PFSK-1 (cell line): ENCODE results near the gene STX18.

ENCODE experiments used
- POLR2AphosphoS5 ChIP-seq: IDR thresholded peaks from 2 replicates; pipeline ENCODE4 v1.6.1; 2012; ENCODE audit warnings: low read depth, mild to moderate bottlenecking, control low read depth, low read length, moderate library complexity
- REST ChIP-seq, 2 experiments: IDR thresholded peaks; 2 replicates each; pipeline versions ENCODE4 v1.6.1 to v1.8.0; 2011 to 2012; ENCODE audit warnings: low read depth in 2 of 2, low read length in 2 of 2, control low read depth in 1 of 2, inconsistent platforms in 1 of 2, mild to moderate bottlenecking in 1 of 2, moderate library complexity in 1 of 2; ENCODE audit not compliant: insufficient read depth in 1 of 2
- SIN3A ChIP-seq: IDR thresholded peaks from 2 replicates; pipeline ENCODE4 v1.6.1; 2012; ENCODE audit warnings: mild to moderate bottlenecking, low read length, moderate library complexity, borderline replicate concordance; ENCODE audit not compliant: insufficient read depth
- TAF1 ChIP-seq: IDR thresholded peaks from 2 replicates; pipeline ENCODE4 v1.6.1; 2012; ENCODE audit warnings: low read length, control low read depth, borderline replicate concordance; ENCODE audit not compliant: insufficient read depth

GRCh38 chr4:4486969-4487368, 54.9 kb downstream of the STX18 start:
- TF ChIP-seq POLR2AphosphoS5 (no peak), SIN3A (no peak), TAF1 (no peak), REST (IDR thresholded peaks at IDR 0.05; ENCODE audit: insufficient read depth in 1 of 2, low read depth in 2 of 2, low read length in 2 of 2) (no peak)
